Renal cortex interstitium (tissue), 11 donors: Measurements from ENCODE around the gene ESR1. TPM values are rescaled to one million over a fixed set of nuclear protein-coding genes. Genes with fewer than 3 reads are reported as not detected.
"Not testable (repeated sequence)": the region's sequence is repeated elsewhere in the genome, so short reads cannot be mapped to it uniquely, and the experiment has no call there.

Source experiments
- DNase-seq, 11 donors: peaks; one replicate each; pipeline ENCODE4 v3.0.0-alpha.2; 2013; ENCODE audit warnings: low read depth in 9 of 11, low spot score in 4 of 11; ENCODE audit errors: extremely low read depth in 1 of 11
- polyA plus RNA-seq, 3 donors: library from polyadenylated mRNA; unstranded; fragments of 120-200 nt; gene quantifications; one replicate each; pipeline ENCODE4 v1.2.1, GENCODE V29; 2013; ENCODE audit not compliant: insufficient read length in 3 of 3

The ESR1 gene
- polyA plus RNA-seq, 3 donors: 0.53 to 3.1 (median 0.68) TPM

DNA sequence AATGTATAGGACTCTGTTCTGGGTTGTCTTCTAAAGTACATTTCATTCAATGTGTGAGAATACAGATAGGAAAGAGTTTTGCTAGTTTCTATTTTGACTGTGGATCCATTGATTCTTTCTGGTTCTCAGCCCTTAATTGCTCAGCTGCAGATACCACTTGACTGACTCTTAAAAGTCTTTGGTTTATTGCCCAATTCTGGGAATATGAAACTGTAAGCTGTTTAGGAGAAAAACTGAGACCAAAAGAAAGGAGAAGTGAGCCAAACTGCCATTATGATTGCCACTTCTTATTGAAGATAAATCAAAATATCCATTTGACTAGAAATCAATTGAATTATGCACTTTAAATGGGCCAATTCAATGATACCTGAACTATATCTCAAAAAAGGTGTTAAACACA is 211.4 kb downstream of the ESR1 start:
- no peak for DNase-seq

DNA sequence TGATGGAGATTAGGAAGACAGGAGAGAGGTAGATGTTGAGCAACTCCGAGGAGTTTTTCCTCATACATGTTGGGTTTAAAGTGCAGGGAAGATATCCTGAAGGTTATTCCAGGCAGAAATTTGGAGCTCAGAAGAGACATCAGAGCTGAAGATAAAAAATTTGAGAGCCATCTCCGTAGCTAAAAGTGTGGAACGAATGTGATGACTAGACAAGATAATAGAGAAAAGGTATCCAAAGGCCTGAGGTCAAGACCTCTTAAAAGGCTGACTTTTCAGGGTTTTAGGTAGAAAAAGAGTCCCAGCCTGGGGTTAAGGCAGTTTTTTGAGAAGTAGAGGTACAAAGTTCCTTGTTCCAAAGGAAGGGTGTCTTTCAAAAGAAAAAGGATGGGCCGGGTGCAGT is 214.8 kb downstream of the ESR1 start:
- no peak for DNase-seq

DNA sequence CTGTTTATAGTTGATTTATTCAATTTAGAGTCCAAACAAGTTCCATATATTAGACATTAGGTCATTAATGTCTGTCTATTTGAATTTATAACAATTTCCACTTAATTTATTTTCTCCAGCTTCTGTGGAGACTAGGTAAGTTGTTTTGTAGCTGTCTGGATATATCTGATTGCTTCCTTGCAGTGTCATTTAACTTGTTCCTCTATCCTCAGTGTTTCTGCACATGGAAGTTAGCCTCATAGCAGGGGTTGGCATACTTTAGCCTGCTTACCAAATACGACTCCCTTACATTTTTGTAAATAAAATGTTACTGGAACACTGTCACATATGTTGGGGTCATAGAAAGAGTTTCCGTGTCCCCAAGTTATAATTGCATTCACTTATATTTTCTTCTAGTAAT is 216.1 kb downstream of the ESR1 start:
- no peak for DNase-seq

DNA sequence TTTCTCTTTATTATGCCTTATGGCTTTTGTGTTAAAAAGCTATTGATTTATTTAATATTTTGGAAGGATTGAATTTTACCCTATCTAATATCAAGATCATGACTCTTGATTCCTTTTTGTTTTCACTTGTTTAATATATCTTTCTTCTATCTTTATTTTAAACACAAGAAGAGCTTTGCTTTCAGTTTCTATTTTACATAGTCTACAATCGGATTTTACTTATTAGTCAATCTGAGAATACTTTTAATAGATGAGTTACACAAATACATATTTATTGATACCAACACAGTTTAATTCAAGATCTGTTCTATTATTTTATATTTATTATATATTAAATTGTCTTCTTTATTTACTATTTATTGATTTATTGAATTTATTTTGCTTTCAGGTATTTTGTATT is 218.8 kb downstream of the ESR1 start:
- DNase-seq: no peak

DNA sequence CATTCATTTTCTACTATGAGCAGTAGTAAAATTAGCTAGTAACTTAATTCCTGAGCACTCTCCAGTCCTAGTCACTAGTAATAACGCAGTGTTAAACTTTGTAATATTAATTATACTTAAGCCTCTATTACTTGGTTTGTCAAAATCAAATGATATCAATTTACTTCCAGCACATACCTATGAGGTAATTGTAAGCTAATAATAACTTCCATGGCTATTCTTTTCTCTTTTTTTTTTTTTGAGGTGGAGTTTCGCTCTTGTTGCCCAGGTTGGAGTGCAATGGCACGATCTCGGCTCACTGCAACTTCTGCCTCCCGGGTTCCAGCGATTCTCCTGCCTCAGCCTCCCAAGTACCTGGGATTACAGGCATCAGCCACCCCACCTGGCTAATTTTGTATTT is 219.3 kb downstream of the ESR1 start:
- DNase-seq: not testable (repeated sequence)

DNA sequence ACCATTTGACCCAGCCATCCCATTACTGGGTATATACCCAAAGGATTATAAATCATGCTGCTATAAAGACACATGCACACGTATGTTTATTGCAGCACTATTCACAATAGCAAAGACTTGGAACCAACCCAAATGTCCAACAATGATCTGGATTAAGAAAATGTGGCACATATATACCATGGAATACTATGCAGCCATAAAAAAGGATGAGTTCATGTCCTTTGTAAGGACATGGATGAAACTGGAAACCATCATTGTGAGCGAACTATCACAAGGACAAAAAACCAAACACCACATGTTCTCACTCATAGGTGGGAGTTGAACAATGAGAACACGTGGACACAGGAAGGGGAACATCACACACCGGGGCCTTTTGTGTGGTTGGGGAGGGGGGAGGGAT is 226.3 kb downstream of the ESR1 start:
- not testable (repeated sequence) for DNase-seq

DNA sequence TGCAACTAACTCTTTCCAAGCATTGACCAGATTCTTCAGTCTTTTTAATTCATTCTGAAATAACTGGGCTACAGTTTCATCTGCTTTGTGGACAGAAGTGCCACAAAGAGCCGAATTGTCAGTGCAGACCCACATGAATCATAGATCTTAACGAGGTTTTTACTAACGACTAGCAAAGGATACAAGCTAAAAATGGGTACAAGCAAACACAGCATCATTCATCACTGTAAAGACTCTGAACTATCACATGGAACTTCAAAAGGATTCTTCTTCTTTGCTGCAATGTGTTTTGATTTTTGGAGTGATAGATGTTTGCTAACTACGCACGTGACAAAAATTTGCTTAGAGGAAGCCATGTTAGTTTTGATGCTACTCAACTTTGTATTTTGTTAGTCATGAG is 227.1 kb downstream of the ESR1 start:
- DNase-seq: no peak

DNA sequence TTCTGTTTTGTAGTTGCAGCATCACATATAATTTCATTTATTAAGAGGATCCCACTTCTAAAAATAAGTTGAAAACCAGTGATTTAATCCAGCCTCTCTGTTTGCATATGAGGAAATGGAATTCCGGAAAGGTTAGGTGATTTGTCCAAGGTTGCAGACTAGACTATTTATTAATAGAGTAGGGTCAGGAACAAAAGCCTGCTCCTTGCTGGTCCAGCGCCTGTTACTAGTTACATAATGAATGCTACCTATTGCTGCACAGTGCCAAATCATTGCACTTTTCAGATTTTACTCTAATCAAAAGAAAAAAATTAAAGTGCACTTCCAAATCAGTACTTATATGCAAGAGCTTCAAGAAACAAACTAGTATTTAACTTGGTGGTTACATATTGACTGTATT is 238.6 kb downstream of the ESR1 start:
- DNase-seq: no peak

DNA sequence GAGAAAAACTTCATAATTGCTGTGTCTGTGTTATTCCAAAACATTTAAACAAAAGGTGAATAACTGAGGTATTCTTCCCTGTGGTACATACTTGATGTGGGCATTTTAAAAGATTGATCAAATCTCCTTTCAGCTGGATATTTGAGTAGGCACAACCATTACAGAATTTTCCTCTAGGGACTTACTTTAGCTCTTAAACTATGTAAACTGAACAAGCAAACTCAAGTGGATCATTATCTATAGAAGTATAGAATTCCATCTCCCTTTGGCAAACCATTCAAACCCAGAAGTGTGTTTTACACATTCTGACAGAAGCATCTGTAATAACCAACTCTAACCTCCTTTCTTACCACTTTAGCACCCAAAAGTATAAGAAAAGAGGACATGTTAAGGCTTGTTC is 241.4 kb downstream of the ESR1 start:
- DNase-seq: no peak

DNA sequence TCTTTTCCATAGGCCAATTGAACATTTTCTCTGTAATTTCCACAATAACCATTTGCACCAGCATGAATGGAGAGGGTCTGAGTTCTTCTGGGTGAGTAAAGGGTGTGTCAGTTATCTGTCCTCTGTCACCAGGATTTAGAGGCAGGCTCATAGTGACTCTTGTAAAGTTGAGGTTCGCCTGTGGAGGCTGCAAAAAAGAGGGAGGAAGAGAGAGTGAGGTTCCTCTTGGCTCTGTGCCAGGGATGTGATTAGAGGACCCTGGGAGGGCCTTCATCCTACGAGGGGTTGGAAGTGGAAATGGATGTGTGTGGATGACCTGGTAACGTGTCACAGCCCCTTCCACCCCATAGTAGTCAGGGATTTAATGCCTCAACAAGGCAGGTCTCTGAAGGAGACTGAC is 242.0 kb downstream of the ESR1 start:
- DNase-seq: no peak

DNA sequence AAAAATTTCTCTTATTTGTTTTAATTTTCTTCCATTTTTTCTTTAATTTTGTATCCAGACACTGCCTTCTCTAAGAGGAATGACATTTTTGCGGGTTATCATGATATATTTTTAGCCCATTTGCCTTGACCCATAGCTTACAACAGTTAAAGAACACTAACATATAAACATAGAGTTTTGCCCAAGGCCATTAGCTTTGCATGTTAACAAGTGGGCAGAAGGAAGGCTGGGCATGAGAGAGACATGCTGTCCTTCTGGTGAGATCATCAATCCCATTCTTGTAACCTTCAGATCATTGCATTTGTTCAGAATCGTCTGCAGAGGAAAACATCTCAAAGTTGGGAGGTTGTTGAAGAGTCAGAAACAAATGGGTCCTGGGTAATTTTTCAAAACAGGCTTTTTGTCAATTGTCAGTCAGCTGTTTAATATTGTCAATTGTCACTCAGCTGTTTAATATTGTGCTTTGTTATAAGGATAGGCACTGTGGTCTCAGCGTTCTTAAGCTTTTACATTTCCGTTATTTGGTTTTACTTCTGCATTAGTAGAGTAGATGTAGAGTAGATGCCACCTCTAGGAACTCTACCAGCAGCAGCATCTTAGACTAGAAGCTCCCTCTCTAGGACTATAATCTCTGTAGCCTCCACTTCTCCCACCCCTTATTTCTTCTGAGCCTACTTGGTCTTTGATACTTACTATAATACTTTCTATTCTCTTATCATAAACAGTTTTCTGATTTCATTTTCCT is 243.1 kb downstream of the ESR1 start:
- no peak for DNase-seq

DNA sequence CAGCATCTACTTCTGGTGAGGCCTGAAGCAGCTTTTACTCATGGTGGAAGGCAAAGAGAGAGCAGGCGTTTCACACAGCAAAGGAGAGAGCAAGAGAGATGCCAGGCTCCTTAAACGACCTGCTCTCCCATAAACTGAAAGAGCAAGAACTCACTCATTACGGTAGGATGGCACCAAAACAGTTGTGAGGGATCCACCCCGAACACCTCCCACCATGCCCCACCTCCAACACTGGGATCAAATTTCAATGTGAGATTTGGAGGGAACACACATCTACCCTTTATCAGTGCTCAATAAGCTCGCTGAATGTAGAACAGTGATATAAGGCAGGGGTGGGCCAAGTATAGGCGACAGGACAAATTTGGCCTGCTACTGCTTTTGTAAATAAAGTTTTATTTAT is 244.6 kb downstream of the ESR1 start:
- DNase-seq: no peak

DNA sequence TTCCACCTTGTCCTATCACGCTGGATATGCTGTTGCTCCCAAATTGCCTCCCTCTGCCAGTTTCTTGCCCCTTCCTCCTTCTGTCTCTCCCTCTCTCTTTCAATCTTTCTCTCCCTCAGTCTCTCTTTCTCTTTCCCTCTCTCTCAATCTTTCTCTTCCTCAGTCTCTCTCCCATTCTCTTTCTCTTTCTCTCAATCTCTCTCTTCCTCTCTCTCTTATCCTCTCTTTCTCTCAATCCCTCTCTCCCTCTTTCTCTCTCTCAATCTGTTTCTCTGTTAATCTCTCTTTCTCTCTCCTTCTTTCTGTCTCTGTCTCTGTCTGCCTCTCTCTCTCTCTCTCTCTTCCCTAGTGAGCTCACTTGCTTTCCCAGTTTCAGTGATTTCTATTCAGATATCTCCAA is 245.8 kb downstream of the ESR1 start:
- no peak for DNase-seq

DNA sequence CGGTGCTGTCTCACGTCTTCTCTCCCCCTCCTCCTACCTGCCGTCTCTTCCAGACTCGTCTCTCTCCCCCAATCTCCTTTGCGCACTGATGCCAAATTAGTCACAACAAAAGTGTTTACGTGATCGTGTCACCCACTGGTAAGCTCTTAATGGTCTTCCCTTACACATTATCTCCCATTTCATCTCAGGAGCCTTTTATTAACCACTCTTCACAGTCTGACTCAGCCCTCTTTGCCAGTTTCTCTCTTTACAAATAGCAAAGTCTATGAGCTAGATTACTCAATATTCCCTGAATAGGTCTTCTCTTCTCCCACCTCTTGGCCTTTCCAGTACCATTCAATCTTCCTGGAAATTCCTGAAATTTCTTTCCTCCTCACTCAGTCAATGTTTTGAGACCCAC is 247.0 kb downstream of the ESR1 start:
- no peak for DNase-seq

DNA sequence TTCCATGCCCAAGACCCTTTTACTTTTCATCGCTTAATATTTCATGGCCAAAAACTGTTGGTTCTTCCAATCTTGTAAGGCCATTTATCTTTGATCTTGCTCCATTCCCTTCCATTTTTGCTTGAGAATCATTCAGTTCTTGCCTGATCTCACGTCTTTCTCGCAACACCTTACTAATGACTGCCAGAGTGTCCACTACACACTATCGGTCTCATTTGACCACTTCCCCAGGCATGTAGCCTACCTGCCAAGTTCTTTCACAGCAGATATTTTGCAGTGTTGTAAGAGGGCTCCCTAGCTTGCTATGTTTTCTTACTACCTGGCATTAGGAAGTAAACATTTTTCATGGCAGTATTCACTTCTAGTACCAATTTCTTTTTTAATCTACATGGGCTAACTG is 248.0 kb downstream of the ESR1 start:
- DNase-seq: no peak

DNA sequence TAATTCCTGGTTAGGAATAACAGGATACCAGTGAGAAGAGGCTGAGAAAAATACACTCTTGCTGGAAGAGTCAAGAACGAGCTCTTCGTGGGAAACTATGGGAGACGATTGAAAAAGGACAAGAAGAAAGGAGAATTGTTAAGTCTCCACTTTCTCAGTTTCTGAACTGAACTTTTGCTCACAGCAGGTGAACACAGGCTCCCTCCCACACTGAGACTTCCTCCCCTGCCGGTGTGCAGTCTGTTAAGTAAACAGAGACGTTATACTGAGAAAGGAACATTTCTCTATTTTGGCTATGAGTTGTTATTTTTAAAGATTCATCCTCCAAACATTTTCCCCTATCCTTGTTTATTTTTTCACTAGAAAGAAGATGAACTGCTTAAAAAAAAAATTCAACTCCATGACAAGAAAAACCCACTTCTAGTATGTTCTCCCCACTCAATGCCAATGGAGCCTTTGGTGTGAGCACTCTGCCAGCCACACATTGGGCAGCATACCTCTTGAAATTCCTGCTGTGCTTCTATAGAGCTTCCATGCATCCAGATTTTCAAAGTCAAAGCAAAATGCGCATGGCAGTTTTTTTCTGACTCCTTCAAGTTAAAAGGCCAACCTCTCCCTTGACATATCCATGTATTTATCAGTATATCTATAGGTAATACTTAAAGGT is 250.5 kb downstream of the ESR1 start:
- no peak for DNase-seq

DNA sequence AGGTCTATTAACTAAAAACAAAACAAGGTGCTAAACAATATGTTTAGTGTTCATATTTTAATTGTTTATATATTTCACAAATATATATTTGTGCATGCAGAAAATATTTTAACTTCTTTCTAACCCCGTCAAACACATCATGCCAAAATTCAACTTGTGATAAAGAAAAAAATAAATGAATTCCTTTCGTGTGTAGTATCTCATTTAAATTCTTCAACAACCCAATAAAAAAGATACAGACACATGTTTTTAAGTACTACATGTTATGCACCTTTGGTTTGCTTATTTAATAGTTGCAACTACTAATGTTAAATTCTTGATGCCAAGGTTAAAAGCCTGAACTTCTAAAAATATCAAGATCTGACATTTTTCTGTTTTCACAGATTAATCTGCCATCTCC is 252.4 kb downstream of the ESR1 start:
- DNase-seq: no peak

DNA sequence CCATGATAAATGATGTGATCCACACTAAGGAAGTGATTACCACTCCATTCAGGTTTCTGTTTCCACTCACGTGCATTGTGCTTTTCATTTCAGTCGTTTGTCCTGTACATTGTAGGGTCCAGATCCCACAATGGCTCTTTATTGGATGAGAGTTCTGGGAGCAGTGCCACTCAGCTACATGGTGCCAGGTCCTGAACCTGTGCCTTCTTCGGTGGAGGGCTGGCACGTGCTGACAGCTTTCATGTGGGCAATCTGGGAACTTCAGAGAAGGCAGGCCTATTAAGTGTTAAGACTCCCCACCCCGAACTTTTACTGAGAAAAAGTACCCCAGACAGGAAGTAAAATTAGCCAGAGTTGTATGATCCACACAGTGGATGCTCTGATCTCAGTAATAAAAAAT is 255.0 kb downstream of the ESR1 start:
- DNase-seq: no peak

DNA sequence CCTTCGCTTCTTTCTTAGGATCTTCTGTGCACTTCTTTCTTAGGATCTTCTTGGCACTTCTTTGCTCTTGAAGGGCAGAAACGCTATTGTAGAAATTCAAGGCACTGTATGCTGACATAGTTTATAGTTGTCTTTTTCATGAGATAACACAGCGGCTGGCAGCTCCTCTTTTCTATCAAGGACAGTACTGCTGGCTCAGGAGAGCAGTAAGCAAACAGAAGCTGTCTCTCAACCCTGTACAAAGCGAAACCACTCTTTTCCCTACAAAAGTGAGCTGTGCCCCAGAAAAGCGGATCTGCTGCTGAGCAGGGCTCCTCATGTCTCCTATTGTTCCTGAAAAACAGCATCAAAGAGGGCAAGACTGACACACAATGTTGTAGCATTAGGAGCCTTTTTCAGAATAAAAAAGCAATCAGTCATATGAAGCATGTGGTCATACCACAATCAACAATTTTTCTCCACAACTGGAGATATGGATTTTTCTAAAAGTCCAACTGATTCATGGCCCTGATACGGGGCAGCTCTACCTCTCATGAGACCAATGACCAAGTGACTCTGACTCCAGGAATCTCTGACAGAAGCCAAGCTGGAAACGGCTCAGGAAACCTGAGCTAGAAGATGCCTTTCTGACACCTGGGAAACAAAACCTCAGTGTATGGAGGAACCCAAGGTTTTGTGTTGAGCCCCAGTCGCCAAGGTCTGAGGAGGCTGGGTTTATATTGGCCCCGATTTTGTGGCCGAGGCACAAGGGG is 255.9 kb downstream of the ESR1 start:
- no peak for DNase-seq

DNA sequence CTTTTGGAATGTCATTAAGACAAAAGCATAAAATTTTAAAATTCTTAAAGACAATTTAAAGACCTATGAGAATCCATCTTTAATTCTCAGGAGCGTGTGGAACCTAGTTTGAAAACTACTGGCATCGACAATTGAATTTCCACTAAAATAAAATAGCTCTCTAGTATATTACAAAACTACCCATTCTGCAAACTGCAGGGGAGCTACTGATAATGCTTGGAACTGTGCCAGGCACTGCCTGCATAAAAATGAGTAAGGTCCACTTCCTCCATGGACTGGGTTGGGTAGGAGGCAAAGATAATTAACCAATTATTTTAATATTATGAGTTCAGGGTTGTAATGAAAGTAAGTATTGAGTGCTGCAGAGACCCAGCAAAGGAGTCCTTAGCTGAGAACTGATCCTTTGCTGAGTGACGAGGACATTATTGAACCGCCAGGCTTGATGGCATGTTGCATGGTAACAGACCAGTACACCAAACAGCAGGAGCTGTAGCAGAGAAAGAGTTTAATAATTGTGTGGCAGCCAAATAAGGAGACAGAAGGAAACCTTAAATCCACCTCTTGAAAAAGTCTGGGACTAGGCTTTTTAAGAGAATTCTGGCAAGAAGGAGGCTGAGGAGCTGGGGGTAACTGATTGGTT is 261.3 kb downstream of the ESR1 start:
- no peak for DNase-seq
